AG10803 (cell line): ENCODE measurements around the gene UBE3C.

ENCODE experiments used
- DNase-seq: peaks from one replicate; pipeline ENCODE4 v3.0.0; 2010; ENCODE audit warnings: low read depth
- H3K4me3 ChIP-seq: 2 replicates; pipeline ENCODE4 v1.5.1; 2011; ENCODE audit warnings: mild to moderate bottlenecking, low read length, control low read depth
- TF ChIP-seq, protein P1 (sequence below): conservative IDR thresholded peaks from 2 replicates; pipeline ENCODE4 v1.5.1; 2011; ENCODE audit warnings: mild to moderate bottlenecking, low read length, control low read depth, inconsistent platforms

The UBE3C gene

DNA sequence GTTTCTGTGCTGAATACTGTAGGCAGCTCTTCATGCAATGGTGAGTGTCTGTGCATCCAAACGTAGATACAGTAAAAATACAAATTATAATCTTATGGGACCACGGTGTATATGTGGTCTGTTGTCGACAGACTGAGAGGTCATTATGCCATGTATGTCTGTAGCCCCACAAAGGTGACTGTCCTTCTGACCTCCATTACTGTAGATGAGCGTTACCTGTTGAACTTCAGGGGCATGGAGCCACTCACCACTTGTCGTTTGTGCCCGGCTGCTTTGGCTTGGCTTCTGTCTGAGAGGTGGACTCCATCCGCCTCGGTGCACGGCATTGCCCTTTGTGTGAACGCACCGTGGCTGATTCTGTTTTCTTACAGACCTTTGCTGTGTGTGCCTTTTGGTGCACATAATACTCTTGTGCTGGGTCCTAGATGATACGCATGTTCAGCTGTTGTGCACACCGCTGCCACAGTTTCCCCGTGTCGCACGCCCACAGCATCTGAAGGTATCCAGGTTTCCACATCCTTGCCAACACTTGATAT lies 2.9 kb downstream of the UBE3C start:
- H3K4me3 ChIP-seq, result no peak overlapping the region
- TF ChIP-seq, protein P1, sequence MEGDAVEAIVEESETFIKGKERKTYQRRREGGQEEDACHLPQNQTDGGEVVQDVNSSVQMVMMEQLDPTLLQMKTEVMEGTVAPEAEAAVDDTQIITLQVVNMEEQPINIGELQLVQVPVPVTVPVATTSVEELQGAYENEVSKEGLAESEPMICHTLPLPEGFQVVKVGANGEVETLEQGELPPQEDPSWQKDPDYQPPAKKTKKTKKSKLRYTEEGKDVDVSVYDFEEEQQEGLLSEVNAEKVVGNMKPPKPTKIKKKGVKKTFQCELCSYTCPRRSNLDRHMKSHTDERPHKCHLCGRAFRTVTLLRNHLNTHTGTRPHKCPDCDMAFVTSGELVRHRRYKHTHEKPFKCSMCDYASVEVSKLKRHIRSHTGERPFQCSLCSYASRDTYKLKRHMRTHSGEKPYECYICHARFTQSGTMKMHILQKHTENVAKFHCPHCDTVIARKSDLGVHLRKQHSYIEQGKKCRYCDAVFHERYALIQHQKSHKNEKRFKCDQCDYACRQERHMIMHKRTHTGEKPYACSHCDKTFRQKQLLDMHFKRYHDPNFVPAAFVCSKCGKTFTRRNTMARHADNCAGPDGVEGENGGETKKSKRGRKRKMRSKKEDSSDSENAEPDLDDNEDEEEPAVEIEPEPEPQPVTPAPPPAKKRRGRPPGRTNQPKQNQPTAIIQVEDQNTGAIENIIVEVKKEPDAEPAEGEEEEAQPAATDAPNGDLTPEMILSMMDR, result no peak
- DNase-seq, result no peak

DNA sequence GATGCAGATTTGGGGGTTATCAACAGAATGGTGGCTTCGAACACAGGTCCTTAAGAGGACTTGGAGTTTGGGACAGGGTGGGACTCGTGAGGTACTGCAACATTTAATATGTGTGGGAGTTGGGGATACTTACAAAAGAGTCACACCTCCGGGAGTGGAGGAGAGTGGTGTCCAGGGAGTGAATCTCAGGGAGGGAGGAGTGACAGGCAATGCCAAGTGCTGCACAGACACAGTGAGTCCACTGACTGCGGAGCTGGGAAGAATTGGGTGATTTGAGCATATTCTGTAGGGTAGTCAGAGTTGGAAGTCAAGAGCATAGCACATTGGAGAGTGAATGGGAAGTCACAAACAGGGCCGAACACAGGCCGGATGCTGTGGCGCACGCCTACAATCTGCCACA lies 5.1 kb downstream of the UBE3C start:
- no peak overlapping the region for H3K4me3 ChIP-seq
- DNase-seq, result no peak
- TF ChIP-seq, protein P1, result no peak

DNA sequence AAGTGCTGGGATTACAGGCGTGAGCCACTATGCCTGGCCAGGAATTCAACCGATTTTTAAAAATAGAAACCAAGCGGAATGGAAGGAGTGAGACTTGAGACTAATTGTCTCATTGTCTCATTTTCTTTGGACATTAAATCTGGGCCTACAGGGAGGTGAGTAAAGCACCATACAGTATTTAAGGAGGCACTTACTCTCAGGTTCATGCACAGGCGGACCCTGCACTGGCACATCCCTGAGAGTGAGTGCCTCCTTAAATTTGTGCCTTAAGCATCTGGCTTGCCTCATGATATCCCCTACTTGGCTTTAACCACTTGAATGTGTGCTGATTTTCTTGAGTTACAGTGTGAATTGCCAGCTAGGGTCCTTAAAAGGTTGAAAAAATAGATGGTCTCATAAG lies 10.6 kb downstream of the UBE3C start:
- DNase-seq, result no peak
- TF ChIP-seq, protein P1, result no peak
- no peak overlapping the region for H3K4me3 ChIP-seq

DNA sequence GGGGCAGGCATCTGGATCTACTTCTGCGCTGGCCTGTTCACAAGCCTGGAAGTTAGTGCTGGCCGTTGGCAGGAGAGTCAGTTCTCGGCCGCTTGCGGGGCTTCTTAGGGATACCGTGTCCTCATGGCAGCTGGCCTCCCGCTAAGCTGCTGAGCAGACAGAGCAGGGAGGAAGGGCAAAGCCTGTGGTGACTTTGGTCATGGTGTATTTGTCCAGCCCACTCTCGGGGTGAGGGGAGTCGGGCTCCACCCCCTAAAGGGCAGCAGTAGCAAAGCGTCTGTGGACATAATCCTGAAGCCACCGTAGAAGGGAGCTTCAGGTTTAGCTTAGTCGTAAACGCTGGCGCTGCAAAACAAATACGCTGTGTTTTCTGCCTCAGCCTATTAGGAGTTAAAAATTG lies 12.2 kb downstream of the UBE3C start:
- TF ChIP-seq, protein P1, result no peak
- no peak overlapping the region for H3K4me3 ChIP-seq
- DNase-seq, result peak; percentile 68

DNA sequence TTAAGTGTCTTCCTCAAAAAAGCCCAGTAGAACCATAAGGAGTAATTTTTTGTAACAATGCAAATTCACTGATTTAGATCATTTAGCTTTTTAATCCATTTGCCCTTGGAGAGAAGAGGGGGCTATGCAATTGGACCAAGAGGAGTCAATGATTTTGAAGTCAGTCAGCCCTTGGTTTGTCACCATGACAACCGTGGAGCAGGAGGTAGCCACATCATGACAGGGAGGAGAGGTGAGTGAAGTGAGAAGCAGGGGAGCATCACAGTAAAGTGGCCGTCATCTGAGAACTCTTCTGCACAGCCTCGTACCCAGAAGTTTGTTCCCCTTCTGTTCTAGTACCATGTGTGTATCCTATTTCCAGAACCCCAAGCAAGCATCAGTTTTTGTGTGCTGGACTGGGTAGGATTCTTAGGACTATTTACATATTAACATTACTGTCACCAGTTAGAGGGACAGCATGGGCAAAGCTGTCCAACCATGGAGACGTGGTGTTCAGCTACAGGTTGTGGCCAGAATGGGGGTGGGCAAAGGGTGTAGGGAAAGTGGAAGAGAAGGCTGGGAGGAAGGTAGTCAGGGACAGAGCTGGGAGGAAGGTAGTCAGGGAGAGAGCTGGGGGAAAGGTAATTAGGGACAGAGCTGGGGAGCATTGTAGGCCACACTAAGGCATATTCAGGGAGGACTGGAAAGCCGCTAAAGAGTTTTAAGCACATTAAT lies 13.1 kb downstream of the UBE3C start:
- TF ChIP-seq, protein P1, result no peak
- DNase-seq, result no peak
- no peak overlapping the region for H3K4me3 ChIP-seq

DNA sequence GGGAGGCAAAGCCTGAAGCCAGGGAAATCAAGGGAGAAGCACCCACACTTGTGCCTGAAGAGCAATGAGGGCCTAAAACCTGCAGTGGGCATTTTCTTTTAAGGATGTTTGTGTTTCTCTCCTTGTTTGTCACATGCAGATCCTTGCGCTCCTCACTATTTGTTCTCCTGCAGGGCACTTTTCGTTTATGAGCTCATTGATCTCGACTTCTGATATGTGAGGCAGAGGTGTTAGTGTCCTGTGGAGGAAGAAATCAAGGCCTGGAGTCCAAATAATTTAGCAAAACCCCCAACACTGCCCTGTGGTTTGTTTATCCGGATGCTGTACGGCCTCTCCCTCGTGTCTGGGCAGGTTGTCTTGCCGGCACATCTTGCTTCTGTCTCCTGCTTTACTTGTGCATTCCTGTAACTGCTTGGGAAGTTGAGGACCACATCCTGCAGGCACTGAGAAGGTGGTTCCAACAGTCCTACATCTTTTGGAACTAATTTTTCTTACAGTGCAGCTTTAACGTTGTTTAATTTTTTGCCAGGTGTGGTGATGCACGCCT lies 13.7 kb downstream of the UBE3C start:
- TF ChIP-seq, protein P1, result no peak
- no peak overlapping the region for H3K4me3 ChIP-seq
- no peak for DNase-seq

DNA sequence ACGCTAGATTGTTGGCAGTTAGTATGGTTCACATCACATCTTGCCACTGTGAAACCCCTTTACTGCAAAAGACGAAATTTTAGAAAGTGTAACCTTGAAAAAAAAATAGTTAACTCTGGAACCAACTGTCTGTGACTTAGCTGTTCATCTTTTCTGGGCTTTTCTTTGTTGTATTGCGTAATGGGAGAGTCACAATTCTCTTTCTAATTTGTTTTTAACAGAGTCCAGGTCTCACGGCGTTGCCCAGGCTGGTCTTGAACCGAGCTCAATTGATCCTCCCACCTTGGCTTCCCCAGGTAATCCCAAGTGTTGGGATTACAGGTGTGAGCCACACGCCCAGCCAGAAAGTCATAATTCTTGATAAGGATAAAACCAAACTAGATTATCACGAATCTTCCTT lies 14.5 kb downstream of the UBE3C start:
- no peak for DNase-seq
- H3K4me3 ChIP-seq, result no peak overlapping the region
- TF ChIP-seq, protein P1, result no peak
